ENCODE data around the gene VASN. TPM values are rescaled to one million over a fixed set of nuclear protein-coding genes. Genes with fewer than 3 reads are reported as not detected.

Gene VASN
- total and polyA plus RNA-seq, 12 donors = 0.77 to 44.7 (median 21.3) TPM

DNA sequence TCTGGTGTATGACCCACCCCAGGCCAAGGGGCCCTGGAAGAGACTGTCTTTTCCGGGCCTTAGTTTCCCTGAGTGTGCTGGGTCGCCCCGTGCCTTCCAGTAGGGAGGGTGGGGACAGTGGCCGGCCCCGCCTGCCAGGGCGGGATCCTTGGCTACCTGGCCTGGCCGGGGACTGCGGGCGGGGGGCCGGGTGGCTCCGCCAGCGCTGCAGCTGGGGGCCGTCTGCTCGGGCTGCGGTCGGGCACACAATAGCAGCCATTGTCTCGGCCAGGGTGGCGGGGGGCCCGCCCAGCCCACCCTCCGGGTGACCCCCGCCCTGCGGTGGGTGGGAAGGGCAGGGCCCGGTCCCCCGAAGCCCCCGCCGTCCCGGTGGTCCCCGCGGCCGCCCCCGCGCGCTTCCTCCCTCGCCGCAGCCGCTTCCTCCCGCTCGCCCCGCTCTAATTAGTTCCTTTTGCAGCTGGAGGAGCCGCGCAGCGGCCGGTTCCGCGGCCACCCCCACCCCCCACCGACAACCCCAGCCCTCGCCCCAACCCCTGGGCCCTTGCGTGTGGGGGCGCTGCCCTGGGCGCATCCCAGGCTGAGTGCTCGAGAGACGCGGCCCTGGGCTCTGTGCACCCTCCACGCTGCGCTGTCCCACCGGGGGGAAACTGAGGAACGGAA, 44.1 kb upstream of the VASN start:
- intact Hi-C loops (cut with DNase I) = loop anchor here in 1 of 2 donors (5.0 kb wide), 1 partner anchor 50 kb away; no protein-coding TSS in a partner anchor
- DNase-seq = no peak
- no peaks in the 10 kb centered on the region for H3K9me3 ChIP-seq (replicated peaks in 1 of 3)
- peak overlapping the region in 4 of 5 donors; percentile 43 to 93 (median 84) for H3K27ac ChIP-seq
- WGBS, 4 donors = 3 to 20% (median 12%) methylated on average over 3 to 55 of the region's 57 CpGs
- peak overlapping the region in 2 of 4 donors; percentile 27 to 63 for H3K4me3 ChIP-seq
- peaks cover 52 to 68% of the 10 kb centered on the region in 2 donors for H3K4me1 ChIP-seq (replicated peaks in 1 of 2)
- no peaks in the 10 kb centered on the region for H3K27me3 ChIP-seq
- TF ChIP-seq POLR2A (IDR thresholded peaks at IDR 0.05) = no peak
- TF ChIP-seq, protein P1, sequence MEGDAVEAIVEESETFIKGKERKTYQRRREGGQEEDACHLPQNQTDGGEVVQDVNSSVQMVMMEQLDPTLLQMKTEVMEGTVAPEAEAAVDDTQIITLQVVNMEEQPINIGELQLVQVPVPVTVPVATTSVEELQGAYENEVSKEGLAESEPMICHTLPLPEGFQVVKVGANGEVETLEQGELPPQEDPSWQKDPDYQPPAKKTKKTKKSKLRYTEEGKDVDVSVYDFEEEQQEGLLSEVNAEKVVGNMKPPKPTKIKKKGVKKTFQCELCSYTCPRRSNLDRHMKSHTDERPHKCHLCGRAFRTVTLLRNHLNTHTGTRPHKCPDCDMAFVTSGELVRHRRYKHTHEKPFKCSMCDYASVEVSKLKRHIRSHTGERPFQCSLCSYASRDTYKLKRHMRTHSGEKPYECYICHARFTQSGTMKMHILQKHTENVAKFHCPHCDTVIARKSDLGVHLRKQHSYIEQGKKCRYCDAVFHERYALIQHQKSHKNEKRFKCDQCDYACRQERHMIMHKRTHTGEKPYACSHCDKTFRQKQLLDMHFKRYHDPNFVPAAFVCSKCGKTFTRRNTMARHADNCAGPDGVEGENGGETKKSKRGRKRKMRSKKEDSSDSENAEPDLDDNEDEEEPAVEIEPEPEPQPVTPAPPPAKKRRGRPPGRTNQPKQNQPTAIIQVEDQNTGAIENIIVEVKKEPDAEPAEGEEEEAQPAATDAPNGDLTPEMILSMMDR (IDR thresholded peaks at IDR 0.05) = no peak
- H3K36me3 ChIP-seq (replicated peaks in 1 of 2) = peaks cover 0 to 4% of the 10 kb centered on the region in 2 donors

DNA sequence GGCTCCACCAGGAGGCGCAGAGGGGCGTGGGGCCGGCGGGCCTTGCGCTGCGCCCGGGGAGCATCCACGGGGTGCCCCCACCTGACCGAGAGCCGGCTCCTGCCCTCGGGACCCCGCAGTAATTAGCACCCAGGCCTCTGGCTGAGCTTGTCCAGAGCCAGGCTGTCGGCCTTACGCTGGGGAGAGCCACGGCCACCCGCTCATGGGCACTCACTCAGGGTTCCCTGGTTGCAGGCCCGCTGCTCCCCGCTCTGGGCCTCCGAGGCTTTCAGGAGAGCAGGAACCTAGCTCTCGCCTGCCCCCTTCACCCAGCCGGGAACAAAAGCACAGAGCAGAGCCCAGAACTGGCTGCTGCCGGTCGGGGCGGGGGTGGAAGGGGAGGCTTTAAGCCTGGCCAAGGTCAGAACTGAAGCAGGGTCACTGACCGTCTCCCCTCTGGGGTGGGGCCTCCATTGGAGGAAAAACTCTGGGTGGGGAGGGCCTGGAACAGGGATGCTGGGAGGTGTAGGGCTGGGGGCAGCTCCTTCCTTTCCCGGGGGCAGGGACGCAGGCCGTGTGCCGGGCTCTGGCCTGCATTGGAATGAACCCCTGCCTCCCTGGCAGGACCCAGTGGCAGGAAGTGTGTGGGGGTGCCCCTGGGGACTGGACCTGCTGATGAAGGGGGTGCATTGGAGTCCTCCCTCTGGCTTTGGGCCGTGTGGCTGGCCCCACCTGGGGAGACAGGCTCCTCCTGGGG, 43.4 kb upstream of the VASN start:
- peak; percentile 86 to 94 (median 93) for DNase-seq
- Histone ChIP-seq H3K36me3 (replicated peaks in 1 of 2) (peaks cover 0 to 10% of the 10 kb centered on the region in 2 donors), H3K27me3 (no peaks in the 10 kb centered on the region), H3K9me3 (replicated peaks in 1 of 3) (no peaks in the 10 kb centered on the region), H3K27ac (peak overlapping the region in 4 of 5 donors; percentile 43 to 93 (median 84)), H3K4me3 (peak overlapping the region in 2 of 4 donors; percentile 27 to 63), H3K4me1 (replicated peaks in 1 of 2) (peaks cover 45 to 61% of the 10 kb centered on the region in 2 donors)
- intact Hi-C loops (cut with DNase I) = loop anchor here in 1 of 2 donors (5.0 kb wide), 1 partner anchor 51 kb away; no protein-coding TSS in a partner anchor
- WGBS, 4 donors = 2 to 3% (median 2%) methylated on average over 12 to 30 of the region's 30 CpGs; no CpG with 5 or more reads in 1 of the 4 donors
- TF ChIP-seq, protein P1 (IDR thresholded peaks at IDR 0.05) = peak; percentile 46 to 76 (median 64)
- peak in 1 of 2 donors; percentile 52 for TF ChIP-seq POLR2A (IDR thresholded peaks at IDR 0.05)

DNA sequence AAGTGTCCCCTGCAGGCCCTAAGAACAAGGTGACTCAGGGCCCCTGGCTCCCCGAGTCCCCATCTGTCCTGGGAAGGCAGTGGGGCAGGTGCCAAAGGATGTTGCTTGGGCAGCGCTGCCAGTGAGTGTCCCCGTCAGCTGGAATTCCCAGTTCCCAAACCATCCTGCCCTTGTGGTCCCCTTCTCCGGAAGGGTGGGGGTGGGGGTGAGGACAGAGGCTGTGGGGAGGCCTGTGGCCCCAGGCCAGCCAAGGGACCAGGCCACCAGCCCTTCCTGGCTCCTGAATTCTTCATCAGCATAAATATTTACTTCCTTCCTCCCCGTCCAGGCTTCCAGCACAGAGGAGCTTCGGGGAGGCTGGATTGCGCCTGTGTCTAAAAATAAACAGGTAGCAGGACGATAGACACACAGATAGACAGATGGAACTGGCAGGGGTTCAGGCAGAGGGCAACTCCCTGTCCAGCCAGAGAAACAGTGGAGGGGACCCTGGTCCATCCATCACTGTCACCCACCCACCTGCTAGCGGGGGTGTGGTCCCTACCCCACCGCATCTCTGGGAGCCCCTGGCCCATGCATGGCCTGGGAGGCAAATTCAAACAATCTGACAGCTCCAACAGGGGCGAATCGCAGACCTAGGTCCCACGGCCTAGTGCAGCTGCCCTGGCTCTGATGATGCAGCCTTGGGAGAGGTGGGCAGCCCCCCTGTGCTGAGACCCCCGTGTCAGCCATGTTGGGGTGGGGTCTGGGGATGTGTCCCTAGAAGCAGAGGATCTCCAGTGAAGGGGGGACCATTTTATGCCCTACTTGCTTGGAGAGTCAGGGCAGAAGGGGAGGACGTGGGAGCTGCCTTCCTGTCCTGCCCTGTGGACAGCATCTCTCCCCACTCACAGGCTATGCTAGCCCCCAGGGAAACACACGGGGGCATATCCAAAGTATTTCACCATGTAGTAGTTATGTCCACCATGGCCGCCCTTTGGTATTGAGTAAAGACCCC, 42.6 kb upstream of the VASN start:
- peaks cover 36 to 52% of the 10 kb centered on the region in 2 donors for H3K4me1 ChIP-seq (replicated peaks in 1 of 2)
- intact Hi-C loops (cut with DNase I) = loop anchor here in 1 of 2 donors (5.0 kb wide), 1 partner anchor 52 kb away; no protein-coding TSS in a partner anchor
- 32 to 43% (median 36%) methylated on average over 6 to 17 of the region's 17 CpGs for WGBS, 4 donors
- H3K27ac ChIP-seq = peak overlapping the region in 4 of 5 donors; percentile 43 to 93 (median 84)
- peak overlapping the region in 1 of 4 donors; percentile 63 for H3K4me3 ChIP-seq
- no peaks in the 10 kb centered on the region for H3K9me3 ChIP-seq (replicated peaks in 1 of 3)
- TF ChIP-seq POLR2A (IDR thresholded peaks at IDR 0.05) = no peak
- TF ChIP-seq, protein P1 (IDR thresholded peaks at IDR 0.05) = no peak
- H3K36me3 ChIP-seq (replicated peaks in 1 of 2) = peaks cover 0 to 10% of the 10 kb centered on the region in 2 donors
- no peaks in the 10 kb centered on the region for H3K27me3 ChIP-seq
- DNase-seq = peak in 6 of 7 donors; percentile 57 to 78 (median 70)
